ENCODE measurements around the gene SMIM28.
"Not testable (repeated sequence)": the region's sequence is repeated elsewhere in the genome, so short reads cannot be mapped to it uniquely, and the experiment has no call there.

SMIM28 gene

DNA sequence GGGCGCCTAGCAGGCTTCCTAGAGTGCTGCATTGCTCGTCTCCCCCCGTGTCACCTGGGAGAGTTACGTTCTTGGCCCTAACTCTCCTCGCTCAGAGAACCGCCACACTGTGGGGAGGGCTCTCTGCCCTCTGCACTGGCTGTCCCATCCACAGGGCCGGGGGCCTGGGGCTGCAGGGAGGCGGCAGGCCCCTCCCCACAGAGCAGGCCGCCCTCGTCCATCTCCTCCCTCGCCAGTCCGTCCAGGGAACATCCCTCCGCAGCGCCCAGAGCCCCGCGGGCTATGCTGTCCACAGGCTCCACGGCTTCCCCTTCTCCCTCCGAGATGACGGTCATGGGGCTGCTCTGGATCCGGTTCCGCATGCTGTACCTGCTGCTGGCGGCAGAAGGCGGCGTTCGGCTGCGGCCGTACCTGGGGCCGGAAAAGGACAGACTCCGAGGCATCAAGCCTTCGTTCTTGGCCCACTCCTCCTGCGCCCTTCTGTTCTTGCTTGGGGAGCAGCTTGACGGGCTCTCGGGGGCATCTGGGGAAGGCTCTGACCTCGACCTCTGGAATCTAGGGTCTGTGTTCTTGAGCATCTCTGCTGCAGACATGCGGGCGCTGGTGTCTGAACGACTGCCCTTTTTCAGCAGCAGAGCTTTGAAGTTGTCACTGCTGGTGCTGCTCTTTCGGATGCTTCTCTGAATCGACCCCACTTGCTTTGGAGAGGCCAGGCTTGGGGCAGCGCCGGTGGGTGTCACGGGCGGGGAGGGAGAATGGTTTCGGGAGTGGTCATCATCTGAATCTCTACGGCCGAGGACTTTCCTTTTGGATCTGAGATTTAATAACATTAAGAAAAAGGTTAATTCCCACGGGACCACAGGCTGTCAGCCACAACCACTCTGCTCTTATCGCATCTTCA, 46.5 kb downstream of the SMIM28 start:
- peak; percentile 72 for ATAC-seq
- no peak for TF ChIP-seq TCF4 (CRISPR knock-in tag; IDR thresholded peaks at IDR 0.05; ENCODE audit: borderline replicate concordance)
- TF ChIP-seq ZC3H10 (CRISPR knock-in tag; IDR thresholded peaks at IDR 0.05): no peak
- TF ChIP-seq PPARA (CRISPR knock-in tag; IDR thresholded peaks at IDR 0.05; ENCODE audit: borderline replicate concordance): no peak
- no peak for TF ChIP-seq ARNTL (CRISPR knock-in tag; IDR thresholded peaks at IDR 0.05; ENCODE audit: borderline replicate concordance, low read depth)
- TF ChIP-seq RARB (CRISPR knock-in tag; IDR thresholded peaks at IDR 0.05): no peak
- TF ChIP-seq SNAI2 (CRISPR knock-in tag; IDR thresholded peaks at IDR 0.05): no peak
- no peak for TF ChIP-seq CSDC2 (CRISPR knock-in tag; IDR thresholded peaks at IDR 0.05)
- no peak for TF ChIP-seq ZFP30 (CRISPR knock-in tag; IDR thresholded peaks at IDR 0.05)
- no peak for TF ChIP-seq ISL1 (CRISPR knock-in tag; IDR thresholded peaks at IDR 0.05)
- no peak for TF ChIP-seq BACH2 (CRISPR knock-in tag; IDR thresholded peaks at IDR 0.05; ENCODE audit: borderline replicate concordance)
- no peak for TF ChIP-seq ESRRG (CRISPR knock-in tag; IDR thresholded peaks at IDR 0.05)

DNA sequence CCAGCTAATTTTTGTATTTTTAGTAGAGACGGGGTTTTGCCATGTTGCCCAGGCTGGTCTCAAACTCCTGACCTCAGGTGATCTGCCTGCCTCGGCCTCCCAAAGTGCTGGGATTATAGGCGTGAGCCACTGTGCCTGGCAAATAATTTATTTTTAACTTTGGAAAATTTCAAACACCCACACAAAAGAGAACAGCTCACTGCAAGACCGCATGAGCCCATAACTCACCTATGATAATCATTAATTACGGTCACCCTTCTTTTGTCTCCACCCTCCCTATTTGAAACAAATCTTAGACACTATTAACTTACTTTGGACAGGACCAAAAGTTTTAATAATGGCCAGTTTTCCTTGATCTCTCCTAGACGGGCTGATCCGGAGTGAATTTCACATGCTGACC, 47.6 kb downstream of the SMIM28 start:
- not testable (repeated sequence) for ATAC-seq

DNA sequence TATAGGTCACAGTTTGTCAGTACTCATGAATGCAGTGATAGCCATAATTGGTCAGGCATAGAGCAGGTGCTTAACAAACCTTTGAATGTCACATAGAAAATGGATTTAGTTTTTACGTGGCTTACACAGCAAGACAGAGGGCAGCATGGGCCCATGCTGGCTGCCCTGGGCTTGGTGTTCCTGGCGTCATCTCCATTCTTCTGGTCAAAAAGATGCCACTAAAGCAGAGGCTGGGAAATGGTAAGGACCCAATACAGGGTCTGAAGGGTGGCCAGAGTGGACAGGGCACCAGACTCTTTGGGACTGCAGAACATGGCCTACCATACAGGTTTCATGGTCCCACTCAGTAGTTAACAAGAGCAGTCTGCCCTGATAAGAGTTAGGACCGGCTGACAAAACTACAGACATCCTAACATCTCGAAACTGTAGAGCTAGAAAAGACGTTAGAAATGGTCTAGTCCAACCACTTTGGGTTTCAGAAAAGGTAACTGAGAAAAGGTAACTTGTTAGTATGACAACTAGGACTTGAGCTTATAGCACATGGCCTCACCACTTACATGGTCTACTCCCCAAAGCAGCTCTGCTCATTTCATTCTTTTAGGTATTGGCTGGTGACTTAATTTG, 48.9 kb downstream of the SMIM28 start:
- TF ChIP-seq TOX (CRISPR knock-in tag; IDR thresholded peaks at IDR 0.05; ENCODE audit: borderline replicate concordance): no peak
- TF ChIP-seq RARB (CRISPR knock-in tag; IDR thresholded peaks at IDR 0.05): no peak
- TF ChIP-seq ZNF70 (CRISPR knock-in tag; IDR thresholded peaks at IDR 0.05): no peak
- TF ChIP-seq ZNF8 (CRISPR knock-in tag; IDR thresholded peaks at IDR 0.05): no peak
- TF ChIP-seq SNAI2 (CRISPR knock-in tag; IDR thresholded peaks at IDR 0.05): no peak
- no peak for TF ChIP-seq ESRRG (CRISPR knock-in tag; IDR thresholded peaks at IDR 0.05)
- TF ChIP-seq OSR1 (CRISPR knock-in tag; IDR thresholded peaks at IDR 0.05): no peak
- no peak for TF ChIP-seq BACH2 (CRISPR knock-in tag; IDR thresholded peaks at IDR 0.05; ENCODE audit: borderline replicate concordance)
- no peak for TF ChIP-seq ZFP3 (CRISPR knock-in tag; IDR thresholded peaks at IDR 0.05)
- no peak for TF ChIP-seq CSDC2 (CRISPR knock-in tag; IDR thresholded peaks at IDR 0.05)
- TF ChIP-seq TSHZ2 (CRISPR knock-in tag; IDR thresholded peaks at IDR 0.05): no peak
- TF ChIP-seq ARNTL (CRISPR knock-in tag; IDR thresholded peaks at IDR 0.05; ENCODE audit: borderline replicate concordance, low read depth): no peak
- TF ChIP-seq ZFP30 (CRISPR knock-in tag; IDR thresholded peaks at IDR 0.05): no peak
- TF ChIP-seq ZNF565 (CRISPR knock-in tag; conservative IDR thresholded peaks at IDR 0.05; ENCODE audit: low read depth): no peak
- TF ChIP-seq ZC3H10 (CRISPR knock-in tag; IDR thresholded peaks at IDR 0.05): no peak
- TF ChIP-seq, protein P1, sequence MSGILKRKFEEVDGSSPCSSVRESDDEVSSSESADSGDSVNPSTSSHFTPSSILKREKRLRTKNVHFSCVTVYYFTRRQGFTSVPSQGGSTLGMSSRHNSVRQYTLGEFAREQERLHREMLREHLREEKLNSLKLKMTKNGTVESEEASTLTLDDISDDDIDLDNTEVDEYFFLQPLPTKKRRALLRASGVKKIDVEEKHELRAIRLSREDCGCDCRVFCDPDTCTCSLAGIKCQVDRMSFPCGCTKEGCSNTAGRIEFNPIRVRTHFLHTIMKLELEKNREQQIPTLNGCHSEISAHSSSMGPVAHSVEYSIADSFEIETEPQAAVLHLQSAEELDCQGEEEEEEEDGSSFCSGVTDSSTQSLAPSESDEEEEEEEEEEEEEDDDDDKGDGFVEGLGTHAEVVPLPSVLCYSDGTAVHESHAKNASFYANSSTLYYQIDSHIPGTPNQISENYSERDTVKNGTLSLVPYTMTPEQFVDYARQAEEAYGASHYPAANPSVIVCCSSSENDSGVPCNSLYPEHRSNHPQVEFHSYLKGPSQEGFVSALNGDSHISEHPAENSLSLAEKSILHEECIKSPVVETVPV (CRISPR knock-in tag; IDR thresholded peaks at IDR 0.05): no peak
- TF ChIP-seq, protein P2, sequence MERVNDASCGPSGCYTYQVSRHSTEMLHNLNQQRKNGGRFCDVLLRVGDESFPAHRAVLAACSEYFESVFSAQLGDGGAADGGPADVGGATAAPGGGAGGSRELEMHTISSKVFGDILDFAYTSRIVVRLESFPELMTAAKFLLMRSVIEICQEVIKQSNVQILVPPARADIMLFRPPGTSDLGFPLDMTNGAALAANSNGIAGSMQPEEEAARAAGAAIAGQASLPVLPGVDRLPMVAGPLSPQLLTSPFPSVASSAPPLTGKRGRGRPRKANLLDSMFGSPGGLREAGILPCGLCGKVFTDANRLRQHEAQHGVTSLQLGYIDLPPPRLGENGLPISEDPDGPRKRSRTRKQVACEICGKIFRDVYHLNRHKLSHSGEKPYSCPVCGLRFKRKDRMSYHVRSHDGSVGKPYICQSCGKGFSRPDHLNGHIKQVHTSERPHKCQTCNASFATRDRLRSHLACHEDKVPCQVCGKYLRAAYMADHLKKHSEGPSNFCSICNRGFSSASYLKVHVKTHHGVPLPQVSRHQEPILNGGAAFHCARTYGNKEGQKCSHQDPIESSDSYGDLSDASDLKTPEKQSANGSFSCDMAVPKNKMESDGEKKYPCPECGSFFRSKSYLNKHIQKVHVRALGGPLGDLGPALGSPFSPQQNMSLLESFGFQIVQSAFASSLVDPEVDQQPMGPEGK (CRISPR knock-in tag; IDR thresholded peaks at IDR 0.05; ENCODE audit: borderline replicate concordance): no peak
- ATAC-seq: no peak

DNA sequence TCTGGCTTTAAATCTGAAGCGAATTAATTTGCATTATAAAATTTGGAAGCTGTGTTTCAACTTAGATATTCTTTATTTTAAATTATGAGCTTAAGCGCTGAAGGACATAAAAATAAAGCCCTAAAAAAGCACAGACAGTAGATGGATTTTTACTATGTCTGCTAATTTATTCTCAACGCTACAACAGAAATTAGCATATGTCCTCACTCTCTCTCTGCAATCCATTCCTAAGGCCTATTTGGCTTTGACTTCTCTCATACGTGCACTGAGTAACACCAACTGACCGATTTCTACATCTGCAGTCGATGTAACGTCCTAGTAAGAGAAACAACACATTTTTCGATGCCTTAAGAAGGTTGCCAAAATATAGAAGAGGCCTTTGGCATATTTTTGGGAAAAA, 50.0 kb downstream of the SMIM28 start:
- no peak for ATAC-seq
- TF ChIP-seq TSHZ2 (CRISPR knock-in tag; IDR thresholded peaks at IDR 0.05): no peak
- TF ChIP-seq ZNF70 (CRISPR knock-in tag; IDR thresholded peaks at IDR 0.05): no peak
- TF ChIP-seq CSDC2 (CRISPR knock-in tag; IDR thresholded peaks at IDR 0.05): no peak
- TF ChIP-seq, protein P3, sequence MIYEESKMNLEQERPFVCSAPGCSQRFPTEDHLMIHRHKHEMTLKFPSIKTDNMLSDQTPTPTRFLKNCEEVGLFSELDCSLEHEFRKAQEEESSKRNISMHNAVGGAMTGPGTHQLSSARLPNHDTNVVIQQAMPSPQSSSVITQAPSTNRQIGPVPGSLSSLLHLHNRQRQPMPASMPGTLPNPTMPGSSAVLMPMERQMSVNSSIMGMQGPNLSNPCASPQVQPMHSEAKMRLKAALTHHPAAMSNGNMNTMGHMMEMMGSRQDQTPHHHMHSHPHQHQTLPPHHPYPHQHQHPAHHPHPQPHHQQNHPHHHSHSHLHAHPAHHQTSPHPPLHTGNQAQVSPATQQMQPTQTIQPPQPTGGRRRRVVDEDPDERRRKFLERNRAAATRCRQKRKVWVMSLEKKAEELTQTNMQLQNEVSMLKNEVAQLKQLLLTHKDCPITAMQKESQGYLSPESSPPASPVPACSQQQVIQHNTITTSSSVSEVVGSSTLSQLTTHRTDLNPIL (CRISPR knock-in tag; IDR thresholded peaks at IDR 0.05; ENCODE audit: low read depth): no peak
- no peak for TF ChIP-seq PPARA (CRISPR knock-in tag; IDR thresholded peaks at IDR 0.05; ENCODE audit: borderline replicate concordance)
- TF ChIP-seq ZFP3 (CRISPR knock-in tag; IDR thresholded peaks at IDR 0.05): no peak
- no peak for TF ChIP-seq ZNF565 (CRISPR knock-in tag; conservative IDR thresholded peaks at IDR 0.05; ENCODE audit: low read depth)
- no peak for TF ChIP-seq ARNTL (CRISPR knock-in tag; IDR thresholded peaks at IDR 0.05; ENCODE audit: borderline replicate concordance, low read depth)
- TF ChIP-seq BACH2 (CRISPR knock-in tag; IDR thresholded peaks at IDR 0.05; ENCODE audit: borderline replicate concordance): no peak
- TF ChIP-seq ZFP30 (CRISPR knock-in tag; IDR thresholded peaks at IDR 0.05): no peak
- no peak for TF ChIP-seq ISL1 (CRISPR knock-in tag; IDR thresholded peaks at IDR 0.05)
- TF ChIP-seq ESRRG (CRISPR knock-in tag; IDR thresholded peaks at IDR 0.05): no peak
- TF ChIP-seq SNAI2 (CRISPR knock-in tag; IDR thresholded peaks at IDR 0.05): no peak
